Effector memory CD4-positive, alpha-beta T cell (primary cell): Measurements from ENCODE around the gene IRX2.

Experiments used
- DNase-seq, 3 donors: peaks; one replicate each; pipeline ENCODE4 v3.0.0-alpha.2; 2020
- H3K27ac ChIP-seq: 2 replicates; pipeline ENCODE4 v1.7.0; 2013; ENCODE audit warnings: mild to moderate bottlenecking, low read length, moderate library complexity; ENCODE audit not compliant: insufficient read depth, poor library complexity, severe bottlenecking
- H3K27me3 ChIP-seq: replicated peaks from 2 replicates; pipeline ENCODE4 v1.7.0; 2013; ENCODE audit warnings: mild to moderate bottlenecking, low read length; ENCODE audit not compliant: insufficient read depth, control insufficient read depth, poor library complexity, severe bottlenecking
- H3K36me3 ChIP-seq: 2 replicates; pipeline ENCODE4 v1.7.0; 2013; ENCODE audit warnings: mild to moderate bottlenecking, low read length, moderate library complexity; ENCODE audit not compliant: control insufficient read depth, insufficient read depth
- H3K4me1 ChIP-seq: 2 replicates; pipeline ENCODE4 v1.7.0; 2013; ENCODE audit warnings: low read length, mild to moderate bottlenecking; ENCODE audit not compliant: control insufficient read depth, insufficient read depth, poor library complexity, severe bottlenecking
- H3K4me3 ChIP-seq: 2 replicates; pipeline ENCODE4 v1.7.0; 2013; ENCODE audit warnings: low read length, low read depth, mild to moderate bottlenecking; ENCODE audit not compliant: insufficient read depth, poor library complexity, severe bottlenecking
- H3K9me3 ChIP-seq: 2 replicates; pipeline ENCODE4 v1.7.0; 2013; ENCODE audit warnings: mild to moderate bottlenecking, low read length, moderate library complexity; ENCODE audit not compliant: control insufficient read depth

IRX2 gene

GRCh38 chr5:2740876-2741555, 10.5 kb downstream of the IRX2 start:
- Histone ChIP-seq H3K9me3 (no peaks in the 10 kb centered on the region), H3K27ac (no peak overlapping the region), H3K27me3 (peaks cover 20% of the 10 kb centered on the region), H3K4me1 (no peaks in the 10 kb centered on the region), H3K4me3 (no peak overlapping the region), H3K36me3 (no peaks in the 10 kb centered on the region)
- no peak for DNase-seq

- H3K27me3 ChIP-seq: peaks cover 20% of the 10 kb centered on the region
- DNase-seq: no peak
- H3K27ac ChIP-seq: no peak overlapping the region
- no peaks in the 10 kb centered on the region for H3K9me3 ChIP-seq
- H3K4me1 ChIP-seq: no peaks in the 10 kb centered on the region
- H3K4me3 ChIP-seq: no peak overlapping the region
- H3K36me3 ChIP-seq: no peaks in the 10 kb centered on the region
Measured at GRCh38 chr5:2740051-2740875, 11.2 kb downstream of the IRX2 start.

GRCh38 chr5:2739360-2740050, 12.0 kb downstream of the IRX2 start:
- Histone ChIP-seq H3K27ac (no peak overlapping the region), H3K27me3 (peaks cover 20% of the 10 kb centered on the region), H3K4me3 (no peak overlapping the region), H3K4me1 (no peaks in the 10 kb centered on the region), H3K36me3 (no peaks in the 10 kb centered on the region), H3K9me3 (no peaks in the 10 kb centered on the region)
- DNase-seq: no peak

GRCh38 chr5:2738700-2739359, 12.6 kb downstream of the IRX2 start:
- no peak overlapping the region for H3K27ac ChIP-seq
- no peaks in the 10 kb centered on the region for H3K36me3 ChIP-seq
- DNase-seq: no peak
- no peaks in the 10 kb centered on the region for H3K9me3 ChIP-seq
- peaks cover 20% of the 10 kb centered on the region for H3K27me3 ChIP-seq
- no peak overlapping the region for H3K4me3 ChIP-seq
- no peaks in the 10 kb centered on the region for H3K4me1 ChIP-seq

GRCh38 chr5:2738156-2738699, 13.2 kb downstream of the IRX2 start:
- Histone ChIP-seq H3K36me3 (no peaks in the 10 kb centered on the region), H3K27me3 (peaks cover 20% of the 10 kb centered on the region), H3K4me1 (no peaks in the 10 kb centered on the region), H3K27ac (no peak overlapping the region), H3K4me3 (no peak overlapping the region), H3K9me3 (no peaks in the 10 kb centered on the region)
- DNase-seq: no peak

- H3K4me3 ChIP-seq: no peak overlapping the region
- H3K27me3 ChIP-seq: peaks cover 20% of the 10 kb centered on the region
- H3K27ac ChIP-seq: no peak overlapping the region
- H3K9me3 ChIP-seq: no peaks in the 10 kb centered on the region
- H3K36me3 ChIP-seq: no peaks in the 10 kb centered on the region
- H3K4me1 ChIP-seq: no peaks in the 10 kb centered on the region
- DNase-seq: no peak
Measured at GRCh38 chr5:2737273-2738155, 14.0 kb downstream of the IRX2 start.

- H3K36me3 ChIP-seq: no peaks in the 10 kb centered on the region
- no peak for DNase-seq
- no peaks in the 10 kb centered on the region for H3K4me1 ChIP-seq
- no peak overlapping the region for H3K27ac ChIP-seq
- H3K27me3 ChIP-seq: peaks cover 20% of the 10 kb centered on the region
- H3K9me3 ChIP-seq: no peaks in the 10 kb centered on the region
- no peak overlapping the region for H3K4me3 ChIP-seq
Measured at GRCh38 chr5:2736872-2737271, 14.6 kb downstream of the IRX2 start.

- H3K27me3 ChIP-seq: peaks cover 19% of the 10 kb centered on the region
- no peaks in the 10 kb centered on the region for H3K4me1 ChIP-seq
- no peak for DNase-seq
- no peak overlapping the region for H3K4me3 ChIP-seq
- no peak overlapping the region for H3K27ac ChIP-seq
- H3K36me3 ChIP-seq: no peaks in the 10 kb centered on the region
- no peaks in the 10 kb centered on the region for H3K9me3 ChIP-seq
Measured at GRCh38 chr5:2735996-2736395, 15.5 kb downstream of the IRX2 start.

GRCh38 chr5:2732850-2733249, 18.6 kb downstream of the IRX2 start:
- Histone ChIP-seq H3K36me3 (no peaks in the 10 kb centered on the region), H3K27me3 (no peaks in the 10 kb centered on the region), H3K4me1 (no peaks in the 10 kb centered on the region), H3K9me3 (no peaks in the 10 kb centered on the region), H3K27ac (no peak overlapping the region), H3K4me3 (no peak overlapping the region)
- no peak for DNase-seq
